SK-N-SH treated with all-trans-retinoic acid at 6 μM for 48 hours (cell line): Measurements from ENCODE around the gene ISG20.

Experiments
- ATAC-seq: fragments of 200-7000 bp; cut with Tn5 transposase; 3 replicates; pipeline ENCODE4 v1.9.1; 2020; ENCODE audit warnings: mild to moderate bottlenecking, moderate library complexity
- BACH2 ChIP-seq: fragments of 250-450 bp; sonication (Bioruptor Pico); IDR thresholded peaks from 2 replicates; pipeline ENCODE4 v1.9.0; 2021; ENCODE audit warnings: mild to moderate bottlenecking, borderline replicate concordance
- CSDC2 ChIP-seq: fragments of 250-450 bp; sonication (Bioruptor Pico); IDR thresholded peaks from 2 replicates; pipeline ENCODE4 v1.5.0; 2020; ENCODE audit warnings: mild to moderate bottlenecking, moderate library complexity
- CSRNP3 ChIP-seq: fragments of 250-450 bp; sonication (Bioruptor Pico); IDR thresholded peaks from 2 replicates; pipeline ENCODE4 v1.5.1; 2021; ENCODE audit warnings: mild to moderate bottlenecking, moderate library complexity
- GLIS3 ChIP-seq: fragments of 250-450 bp; sonication (Bioruptor Pico); IDR thresholded peaks from 2 replicates; pipeline ENCODE4 v1.5.0; 2020; ENCODE audit warnings: mild to moderate bottlenecking, moderate library complexity
- POU6F1 ChIP-seq: fragments of 250-450 bp; sonication (Bioruptor Pico); IDR thresholded peaks from 2 replicates; pipeline ENCODE4 v1.8.0; 2021; ENCODE audit warnings: low read depth, mild to moderate bottlenecking, moderate library complexity, borderline replicate concordance
- PPARA ChIP-seq: fragments of 250-450 bp; sonication (Bioruptor Pico); IDR thresholded peaks from 2 replicates; pipeline ENCODE4 v1.5.0; 2020; ENCODE audit warnings: mild to moderate bottlenecking, borderline replicate concordance
- SNAI2 ChIP-seq: fragments of 250-450 bp; sonication (Bioruptor Pico); IDR thresholded peaks from 2 replicates; pipeline ENCODE4 v1.5.0; 2020; ENCODE audit warnings: mild to moderate bottlenecking, moderate library complexity
- TCF4 ChIP-seq: fragments of 250-450 bp; sonication (Bioruptor Pico); IDR thresholded peaks from 2 replicates; pipeline ENCODE4 v1.8.0; 2021; ENCODE audit warnings: mild to moderate bottlenecking, moderate library complexity, borderline replicate concordance
- TOX ChIP-seq: fragments of 250-450 bp; sonication (Bioruptor Pico); IDR thresholded peaks from 2 replicates; pipeline ENCODE4 v1.8.0; 2021; ENCODE audit warnings: mild to moderate bottlenecking, moderate library complexity, borderline replicate concordance
- TSHZ2 ChIP-seq: fragments of 250-450 bp; sonication (Bioruptor Pico); IDR thresholded peaks from 2 replicates; pipeline ENCODE4 v1.5.0; 2020; ENCODE audit warnings: mild to moderate bottlenecking, moderate library complexity
- ZC3H10 ChIP-seq: fragments of 250-450 bp; sonication (Bioruptor Pico); IDR thresholded peaks from 2 replicates; pipeline ENCODE4 v1.5.1; 2021; ENCODE audit warnings: mild to moderate bottlenecking, moderate library complexity
- ZFP3 ChIP-seq: fragments of 250-450 bp; sonication (Bioruptor Pico); IDR thresholded peaks from 2 replicates; pipeline ENCODE4 v1.5.0; 2020; ENCODE audit warnings: mild to moderate bottlenecking, moderate library complexity
- ZNF8 ChIP-seq: fragments of 450-650 bp; formaldehyde crosslinking; IDR thresholded peaks from 2 replicates; pipeline ENCODE4 v1.5.0; 2020; ENCODE audit warnings: mild to moderate bottlenecking, moderate library complexity
- TF ChIP-seq, protein P1 (sequence below): fragments of 250-450 bp; sonication (Bioruptor Pico); IDR thresholded peaks from 2 replicates; pipeline ENCODE4 v1.5.1; 2020; ENCODE audit warnings: low read depth, mild to moderate bottlenecking, moderate library complexity

Gene ISG20

DNA sequence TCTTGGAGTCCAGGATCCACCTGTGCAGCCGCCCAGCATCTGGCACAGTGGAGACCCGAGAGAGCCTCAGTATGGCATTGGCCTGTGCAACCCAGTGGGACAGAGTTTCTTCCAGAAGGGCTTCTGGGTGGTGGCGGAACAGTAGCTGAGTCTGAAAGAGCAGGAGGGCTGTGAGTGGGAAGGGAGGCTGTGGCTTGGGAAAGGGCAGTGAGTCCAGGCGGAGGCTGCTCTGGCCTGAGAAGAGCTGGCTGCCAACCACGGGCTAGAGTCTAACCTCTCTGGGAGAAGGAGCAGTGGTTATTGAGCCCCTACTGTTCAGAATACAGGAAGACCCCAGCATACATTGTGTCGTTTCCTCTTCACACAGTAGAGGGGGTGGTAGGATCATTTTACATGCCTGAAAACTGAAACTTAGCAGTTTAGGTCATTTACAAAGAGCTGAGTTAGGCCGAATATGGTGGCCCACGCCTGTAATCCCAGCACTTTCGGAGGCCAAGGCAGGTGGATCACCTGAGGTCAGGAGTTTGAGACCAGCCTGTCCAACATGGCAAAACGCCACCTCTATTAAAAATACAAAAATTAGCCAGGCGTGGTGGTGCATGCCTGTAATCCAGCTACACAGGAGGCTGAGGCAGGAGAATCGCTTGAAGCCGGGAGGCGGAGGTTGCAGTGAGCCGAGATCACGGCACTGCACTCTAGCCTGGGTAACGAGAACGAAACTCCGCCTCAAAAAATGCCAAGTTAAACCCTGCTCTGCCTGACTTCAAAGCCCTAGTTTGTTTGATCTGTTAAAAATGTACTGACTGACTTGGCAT is 14.5 kb upstream of the ISG20 start:
- no peak for ATAC-seq

DNA sequence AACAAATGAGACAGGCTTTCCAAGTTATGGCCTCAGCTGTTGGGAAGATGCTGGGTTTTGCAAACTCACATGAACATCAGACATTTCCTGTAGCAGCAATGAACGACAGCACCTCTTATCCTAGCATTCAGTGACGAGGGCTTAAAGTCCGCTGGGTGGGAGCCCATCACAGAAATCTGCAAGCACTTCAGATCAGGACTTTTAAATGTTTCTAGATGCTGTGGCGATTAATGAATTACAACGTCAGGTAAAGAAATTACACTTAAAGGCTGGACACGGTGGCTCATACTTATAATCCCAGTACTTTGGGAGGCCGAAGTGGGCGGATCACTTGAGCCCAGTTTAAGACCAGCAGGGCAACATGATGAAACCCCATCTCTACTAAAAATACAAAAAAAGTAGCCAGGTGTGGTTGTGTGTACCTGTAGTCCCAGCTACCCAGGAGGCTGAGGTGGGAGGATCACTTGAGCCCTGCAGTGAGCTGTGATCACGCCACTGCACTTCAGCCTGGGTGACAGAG is 13.8 kb upstream of the ISG20 start:
- TF ChIP-seq CSRNP3 (no peak), TCF4 (CRISPR knock-in tag) (no peak), TSHZ2 (CRISPR knock-in tag) (no peak), SNAI2 (no peak), TOX (CRISPR knock-in tag) (no peak), CSDC2 (CRISPR knock-in tag) (no peak), ZC3H10 (CRISPR knock-in tag) (no peak), ZFP3 (no peak)
- no peak for ATAC-seq

More for the DNA sequence above, 14.5 kb upstream of the ISG20 start:
- TF ChIP-seq PPARA (CRISPR knock-in tag) (no peak), BACH2 (no peak), TCF4 (CRISPR knock-in tag) (no peak), TSHZ2 (CRISPR knock-in tag) (no peak), GLIS3 (CRISPR knock-in tag) (no peak), CSRNP3 (no peak), POU6F1 (CRISPR knock-in tag) (no peak), ZC3H10 (CRISPR knock-in tag) (no peak), ZFP3 (no peak), CSDC2 (CRISPR knock-in tag) (no peak), ZNF8 (CRISPR knock-in tag) (no peak)
- TF ChIP-seq, protein P1, sequence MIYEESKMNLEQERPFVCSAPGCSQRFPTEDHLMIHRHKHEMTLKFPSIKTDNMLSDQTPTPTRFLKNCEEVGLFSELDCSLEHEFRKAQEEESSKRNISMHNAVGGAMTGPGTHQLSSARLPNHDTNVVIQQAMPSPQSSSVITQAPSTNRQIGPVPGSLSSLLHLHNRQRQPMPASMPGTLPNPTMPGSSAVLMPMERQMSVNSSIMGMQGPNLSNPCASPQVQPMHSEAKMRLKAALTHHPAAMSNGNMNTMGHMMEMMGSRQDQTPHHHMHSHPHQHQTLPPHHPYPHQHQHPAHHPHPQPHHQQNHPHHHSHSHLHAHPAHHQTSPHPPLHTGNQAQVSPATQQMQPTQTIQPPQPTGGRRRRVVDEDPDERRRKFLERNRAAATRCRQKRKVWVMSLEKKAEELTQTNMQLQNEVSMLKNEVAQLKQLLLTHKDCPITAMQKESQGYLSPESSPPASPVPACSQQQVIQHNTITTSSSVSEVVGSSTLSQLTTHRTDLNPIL (CRISPR knock-in tag): no peak
- TF ChIP-seq, all 23 proteins: peak for 0
